HG03139 (cell line): ENCODE results near the gene DIAPH3.

Experiments used
- ATAC-seq: cut with Tn5 transposase; IDR thresholded peaks from one replicate; pipeline ENCODE4 v1.9.1; 2021; ENCODE audit not compliant: unreplicated experiment

Gene DIAPH3

DNA sequence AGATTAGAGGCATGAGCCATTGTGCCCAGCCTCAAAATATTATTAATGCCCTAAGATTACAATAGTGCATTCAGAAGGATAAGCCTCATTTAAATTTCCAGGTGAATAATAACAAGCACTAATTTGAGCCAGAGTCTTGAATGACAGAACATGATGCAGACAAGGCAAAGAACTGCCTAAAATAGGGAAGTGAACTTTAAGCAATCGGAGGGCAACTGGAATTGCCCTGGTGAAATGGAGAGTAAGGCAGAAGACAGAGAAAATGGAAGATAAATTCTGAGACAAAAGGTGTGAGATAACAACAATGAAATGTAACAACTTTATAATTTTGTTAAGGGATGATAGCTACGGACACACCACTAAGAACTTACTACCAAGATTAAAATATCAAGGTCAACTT, 199.9 kb downstream of the DIAPH3 start:
- ATAC-seq = no peak

DNA sequence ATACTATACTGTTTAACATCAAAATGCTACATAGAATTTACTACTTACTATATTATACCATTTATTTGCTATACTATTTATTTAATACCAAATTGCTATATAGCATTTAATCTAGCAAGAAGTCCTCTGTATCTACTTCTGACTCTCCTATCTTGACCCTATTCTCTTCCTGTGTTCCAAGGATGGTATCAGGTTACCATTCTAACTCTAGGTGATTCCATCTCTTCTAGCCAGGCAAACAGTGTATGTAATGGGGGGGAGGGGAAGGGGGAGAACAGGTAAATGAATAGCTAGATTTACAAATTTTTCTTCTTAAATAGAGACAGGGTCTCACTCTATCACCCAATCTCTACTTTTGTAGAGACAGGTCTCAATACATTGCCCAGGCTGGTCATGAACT, 200.3 kb downstream of the DIAPH3 start:
- no peak for ATAC-seq

DNA sequence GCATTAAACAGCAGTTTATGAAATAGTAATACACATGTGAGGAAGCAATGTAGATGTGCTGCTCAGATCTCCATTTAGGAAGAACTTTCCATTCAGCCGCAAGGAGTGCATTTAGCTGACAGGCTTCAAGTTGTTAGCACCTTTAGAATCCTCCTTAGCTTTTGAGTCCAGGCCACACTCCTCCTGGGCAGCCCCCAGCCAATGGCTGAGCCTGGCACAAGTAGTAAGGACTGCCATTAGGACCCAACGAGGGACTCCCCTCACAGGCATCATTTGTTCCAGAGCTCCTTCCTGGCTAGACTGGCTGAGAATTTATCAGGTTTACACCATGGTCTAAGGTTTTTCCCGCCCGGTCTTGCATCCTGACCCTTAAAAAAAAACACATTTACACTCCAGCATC, 201.4 kb downstream of the DIAPH3 start:
- ATAC-seq = no peak

DNA sequence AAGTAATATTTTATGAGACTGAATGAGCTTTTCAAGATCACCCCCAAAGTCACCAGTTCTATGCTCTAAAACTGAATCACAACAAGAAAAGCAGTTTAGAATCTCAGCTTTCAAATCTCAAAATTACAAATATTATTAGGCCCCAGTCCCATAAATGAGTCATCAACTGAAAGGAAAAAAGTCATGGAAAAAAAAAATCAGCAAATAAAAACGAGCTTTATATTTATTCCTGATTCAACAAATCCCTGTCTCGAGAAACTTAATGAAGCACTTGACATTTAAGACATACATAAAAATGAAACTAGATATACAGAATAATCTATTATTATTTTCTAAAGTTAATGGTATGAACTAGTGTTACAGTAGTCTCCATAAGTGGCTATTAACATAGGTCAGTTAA, 203.0 kb downstream of the DIAPH3 start:
- no peak for ATAC-seq

DNA sequence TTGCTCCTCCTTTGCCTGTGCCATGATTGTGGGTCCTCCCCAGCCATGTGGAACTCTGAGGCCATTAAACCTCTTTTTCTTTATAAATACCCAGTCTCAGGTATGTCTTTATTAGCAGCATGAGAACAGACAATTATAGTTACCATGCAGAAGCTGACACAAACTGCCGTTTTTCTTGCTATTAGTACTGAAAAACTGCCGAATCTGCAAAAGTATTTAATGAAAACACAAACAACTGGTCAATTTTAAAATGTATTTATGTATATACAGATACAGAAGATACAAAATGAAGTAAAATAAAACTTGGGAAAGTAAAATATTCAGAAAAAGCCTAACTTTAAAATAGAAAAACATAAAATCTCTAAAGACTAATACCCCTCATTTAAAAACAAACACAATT, 206.3 kb downstream of the DIAPH3 start:
- ATAC-seq = no peak

DNA sequence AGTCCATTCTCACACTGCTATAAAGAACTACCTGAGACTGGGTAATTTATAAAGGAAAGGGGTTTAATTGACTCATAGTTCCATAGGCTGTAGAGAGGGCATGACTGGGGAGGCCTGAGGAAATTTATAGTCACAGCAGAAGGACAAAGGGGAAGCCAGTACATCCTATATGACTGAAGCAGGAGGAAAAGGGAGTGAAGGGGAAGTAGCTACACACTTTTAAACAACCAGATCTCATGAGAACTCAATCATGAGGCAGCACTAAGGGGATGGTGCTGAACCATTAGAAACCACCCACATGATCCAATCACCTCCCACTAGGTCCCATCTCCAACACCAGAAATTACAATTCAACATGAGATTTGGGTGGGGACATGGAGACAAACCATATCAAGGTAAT, 209.1 kb downstream of the DIAPH3 start:
- no peak for ATAC-seq

DNA sequence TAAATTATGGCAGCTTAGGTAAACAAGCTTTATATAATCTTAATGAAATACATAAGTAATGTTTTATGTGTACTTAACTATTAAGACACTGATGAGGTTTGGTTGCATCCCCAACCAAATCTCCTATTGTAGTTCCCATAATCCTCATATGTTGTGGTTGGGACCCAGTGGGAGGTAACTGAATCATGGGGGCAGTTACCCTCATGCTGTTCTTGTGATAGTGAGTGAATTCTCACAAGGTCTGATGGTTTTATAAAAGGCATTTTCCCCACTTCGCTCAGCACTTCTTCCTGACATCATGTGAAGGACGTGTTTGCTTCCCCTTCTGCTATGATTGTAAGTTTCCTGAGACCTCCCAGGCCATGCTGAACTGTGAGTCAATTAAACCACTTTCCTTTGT, 212.7 kb downstream of the DIAPH3 start:
- no peak for ATAC-seq

DNA sequence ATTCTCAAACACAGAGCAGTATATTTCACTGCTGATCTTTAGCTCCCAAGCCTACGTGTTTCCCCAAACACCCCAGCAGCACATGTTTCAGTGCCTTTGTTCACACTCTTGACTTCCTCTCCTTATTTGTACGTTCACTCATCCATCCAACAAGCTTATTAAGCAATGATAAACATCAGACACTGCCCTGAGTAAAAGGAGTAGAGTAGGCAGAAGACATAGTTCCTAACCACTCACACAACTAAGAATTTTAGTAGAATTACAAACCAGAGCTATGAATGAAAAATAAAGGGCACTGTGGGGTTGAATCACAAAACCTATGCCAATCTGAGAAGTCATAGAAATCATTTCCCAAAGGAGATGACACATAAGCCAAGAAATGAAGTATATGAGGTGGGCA, 213.5 kb downstream of the DIAPH3 start:
- ATAC-seq = no peak

DNA sequence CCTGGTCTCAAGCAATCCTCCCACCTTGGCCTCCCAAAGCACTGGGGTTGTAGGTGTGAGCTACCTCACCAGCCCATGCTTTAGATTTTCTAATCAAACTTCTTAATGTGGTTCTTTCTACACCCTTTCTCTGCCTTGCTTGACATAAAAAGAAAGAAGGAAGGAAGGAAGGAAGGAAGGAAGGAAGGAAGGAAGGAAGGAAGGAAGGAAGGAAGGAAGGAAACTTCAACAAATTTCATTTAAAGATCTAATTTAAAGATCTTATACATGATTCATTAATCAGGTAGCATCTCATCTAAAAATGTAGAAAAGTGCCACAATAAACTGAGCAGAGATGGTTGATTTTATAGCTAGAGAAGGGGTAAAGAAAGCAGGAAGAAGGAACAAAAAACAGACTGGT, 215.0 kb downstream of the DIAPH3 start:
- no peak for ATAC-seq

DNA sequence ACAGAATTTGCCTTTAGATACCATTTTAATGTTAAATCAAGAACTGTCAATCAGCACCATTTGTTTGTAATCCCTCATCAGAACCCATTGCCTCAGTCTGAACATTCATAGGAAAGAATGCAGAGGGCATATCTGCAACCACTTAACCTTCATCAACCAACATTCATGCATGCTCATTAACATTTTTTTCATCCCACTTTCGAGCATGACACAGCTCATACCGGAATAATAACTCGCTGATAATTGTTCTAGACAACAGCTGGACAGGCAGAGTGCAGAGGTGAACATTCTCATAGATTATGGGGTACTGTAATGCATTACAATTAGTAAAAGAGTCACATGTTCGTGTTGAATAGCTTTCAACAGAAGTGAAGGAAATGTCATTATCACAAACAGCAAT, 216.8 kb downstream of the DIAPH3 start:
- no peak for ATAC-seq

DNA sequence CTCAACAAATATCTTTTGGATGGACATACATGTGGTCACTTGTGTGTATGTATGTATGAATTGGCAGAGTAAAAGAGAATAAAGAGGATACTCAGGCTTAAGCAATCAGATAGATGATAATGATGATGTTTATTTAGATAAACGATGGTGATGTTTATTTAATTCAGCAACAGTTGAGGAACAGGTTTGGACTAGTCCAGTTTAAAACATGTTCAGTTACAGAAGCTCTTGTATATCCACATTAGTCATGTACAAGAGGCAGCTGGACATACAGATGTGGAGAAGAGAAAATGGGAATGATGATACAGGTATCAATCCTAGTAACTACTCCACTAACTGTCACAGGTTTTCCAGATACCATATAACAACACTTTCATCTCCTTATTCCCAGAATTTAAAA, 232.1 kb downstream of the DIAPH3 start:
- no peak for ATAC-seq

DNA sequence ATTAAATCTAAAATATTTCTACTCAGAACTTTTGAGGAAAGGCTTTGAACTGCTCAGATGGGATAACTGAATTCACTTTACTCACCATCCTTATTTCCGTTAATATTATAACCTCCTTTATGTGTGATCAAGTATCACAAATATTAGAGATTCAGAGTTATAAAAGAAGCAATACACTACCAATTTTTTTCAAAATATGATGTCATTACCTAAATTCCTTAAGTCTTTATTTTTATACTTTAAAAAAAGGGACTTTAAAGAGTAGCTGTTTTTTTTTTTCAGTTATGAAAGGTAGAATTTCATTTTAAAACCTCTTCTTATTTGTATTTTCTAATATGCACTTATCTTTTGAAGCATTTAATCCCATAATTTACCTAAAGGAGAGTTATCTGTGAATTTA, 239.5 kb downstream of the DIAPH3 start:
- ATAC-seq = no peak

DNA sequence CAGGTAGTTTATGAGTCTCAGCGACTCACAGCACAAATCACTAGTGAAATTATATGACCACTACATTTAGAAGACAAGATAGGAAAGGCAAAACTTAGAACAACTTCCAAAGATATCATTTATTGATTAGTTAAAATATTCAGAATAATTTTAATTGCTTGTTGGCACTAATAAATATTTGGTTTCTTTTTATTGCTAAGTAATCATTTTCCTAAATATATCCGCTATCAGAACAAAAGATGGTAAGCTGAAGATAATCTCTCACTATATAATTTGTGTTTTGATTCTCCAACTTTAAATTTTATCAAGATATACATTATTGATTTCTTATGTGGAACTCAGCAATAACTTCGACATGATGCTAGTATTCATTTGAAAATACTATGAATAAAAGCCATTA, 248.5 kb downstream of the DIAPH3 start:
- no peak for ATAC-seq

DNA sequence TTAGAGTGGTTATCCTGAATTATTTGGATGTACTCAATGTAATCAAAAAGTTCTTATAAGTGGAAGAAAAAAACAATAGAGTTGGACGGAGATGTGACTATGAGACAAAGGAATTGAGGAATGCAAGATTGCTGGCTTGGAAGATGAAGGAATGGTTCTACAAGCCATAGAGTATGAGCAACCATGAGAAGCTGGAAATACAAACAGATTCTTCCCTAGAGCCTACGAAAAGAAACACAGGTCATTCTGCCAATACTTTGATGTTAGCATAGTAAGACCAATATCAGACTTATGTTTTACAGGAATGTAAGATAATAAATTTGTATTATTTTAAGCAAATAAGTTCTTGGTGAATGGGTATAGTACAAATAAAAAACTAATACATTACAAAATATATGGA, 249.2 kb downstream of the DIAPH3 start:
- ATAC-seq = no peak

DNA sequence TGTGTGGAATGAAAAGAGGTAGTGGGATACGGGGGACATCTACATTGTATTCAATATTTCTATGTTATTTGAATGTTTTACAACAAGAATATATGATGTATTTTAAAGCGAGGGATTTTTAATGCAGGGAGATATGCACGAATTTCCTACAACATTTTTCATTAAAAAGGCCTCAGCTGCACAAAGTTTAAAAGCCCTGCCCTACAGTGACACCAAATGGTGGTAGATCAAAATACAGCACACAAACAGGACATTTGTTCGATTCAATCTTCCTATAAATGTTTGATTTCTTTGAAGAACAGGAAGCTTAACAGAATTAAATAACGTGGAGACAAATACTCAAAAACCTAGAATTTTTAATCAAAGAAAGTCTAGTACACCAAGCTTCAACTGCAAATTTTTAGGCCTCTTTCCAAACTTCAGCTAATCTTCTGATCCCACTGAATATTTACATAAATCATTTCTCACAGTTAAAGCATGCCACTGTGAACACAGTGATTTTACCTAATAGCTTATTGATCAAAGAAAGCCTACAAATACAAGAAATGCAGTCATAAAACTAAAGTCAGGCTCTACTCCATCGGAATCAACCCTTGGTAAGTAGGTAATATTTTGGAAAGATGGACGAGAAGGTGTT, 257.2 kb downstream of the DIAPH3 start:
- no peak for ATAC-seq

DNA sequence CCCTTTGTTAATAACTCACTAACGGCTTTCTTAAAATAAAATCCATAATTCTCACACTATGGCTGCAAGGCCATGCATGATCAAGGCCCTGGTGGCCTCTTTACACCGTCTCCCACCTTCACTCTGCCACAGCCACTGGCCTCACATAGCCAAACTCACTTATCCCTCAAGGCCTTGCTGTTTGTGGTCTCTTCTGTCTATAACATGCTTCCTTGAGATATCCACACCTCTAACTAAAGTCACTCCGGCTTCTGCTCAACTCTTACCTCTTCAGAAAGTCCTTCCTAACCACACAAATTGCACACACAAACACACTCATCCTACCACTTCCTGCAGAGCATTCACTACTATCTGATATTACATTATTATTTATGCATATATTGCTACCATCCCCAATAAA, 262.5 kb downstream of the DIAPH3 start:
- ATAC-seq = no peak

DNA sequence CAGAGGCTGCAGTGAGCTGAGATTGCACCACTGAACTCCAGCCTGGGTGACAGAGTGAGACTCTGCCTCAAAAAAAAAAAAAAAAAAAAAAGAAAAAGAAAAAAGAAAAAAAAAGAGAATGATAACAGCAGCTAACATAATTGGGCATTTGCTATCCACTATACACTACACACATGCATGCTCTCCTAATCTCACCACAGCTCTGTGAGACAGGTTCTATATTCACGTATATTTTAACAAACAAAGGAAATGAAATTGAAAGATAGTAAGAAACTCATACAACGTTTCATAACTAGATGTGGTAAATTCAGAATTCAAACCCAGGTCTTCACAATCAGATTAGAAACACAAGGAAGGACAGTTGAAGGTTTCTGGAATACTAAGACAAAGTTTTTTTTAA, 265.7 kb downstream of the DIAPH3 start:
- ATAC-seq = no peak

DNA sequence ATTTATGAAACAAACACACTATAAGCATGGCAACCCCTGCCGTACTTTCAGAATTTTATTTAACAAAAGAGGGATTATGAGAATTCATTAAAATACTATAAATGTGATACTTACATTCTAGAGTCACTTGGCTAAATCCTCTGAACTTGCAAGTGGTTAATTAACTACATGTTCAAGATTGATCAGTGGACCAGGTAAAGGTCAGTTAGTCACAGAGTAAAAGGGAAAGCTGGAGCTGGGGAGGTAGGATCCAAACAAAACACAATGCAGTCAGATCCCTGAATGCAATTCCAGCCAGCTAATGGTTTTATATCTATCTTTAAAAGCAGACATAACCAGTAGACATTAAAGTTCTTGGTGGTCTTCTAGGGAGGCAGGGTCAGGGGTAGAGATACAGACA, 270.5 kb downstream of the DIAPH3 start:
- ATAC-seq = no peak

DNA sequence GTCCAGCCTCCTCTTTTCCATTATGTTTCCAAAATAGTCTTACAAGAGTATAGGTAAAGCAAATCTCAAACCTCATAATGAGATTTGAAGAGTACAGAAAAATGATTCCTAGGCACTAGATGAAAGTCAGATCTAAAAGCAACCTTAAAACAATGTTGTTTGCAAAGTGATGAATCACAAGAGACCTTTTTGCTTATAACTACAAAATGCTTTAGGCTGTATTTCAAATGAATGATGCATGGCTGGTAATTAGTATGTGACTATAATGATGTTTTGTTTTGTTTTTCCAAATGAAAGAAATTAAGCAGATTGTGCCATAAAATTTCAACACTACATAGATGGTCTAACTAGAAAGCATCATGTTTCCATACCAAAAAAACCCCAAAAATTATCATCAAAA, 272.7 kb downstream of the DIAPH3 start:
- no peak for ATAC-seq

DNA sequence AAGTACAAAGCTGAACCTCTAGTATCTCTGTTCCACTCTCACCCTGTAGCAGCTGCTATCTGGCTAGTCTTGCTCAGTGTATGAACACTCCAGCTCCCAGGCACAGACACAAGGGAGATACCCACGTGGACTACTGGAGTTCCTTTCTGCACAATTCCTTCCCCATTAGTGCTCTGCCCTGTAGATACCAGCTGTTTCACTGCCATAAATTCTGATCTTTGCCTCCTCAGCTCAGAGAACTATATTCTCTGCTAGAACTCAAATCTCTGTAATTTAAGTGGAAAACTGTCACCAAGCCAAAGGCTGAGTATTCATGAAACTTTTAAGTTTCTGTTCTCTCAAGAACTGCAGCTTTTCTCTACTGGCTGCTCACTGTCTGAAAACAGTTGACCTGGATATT, 273.7 kb downstream of the DIAPH3 start:
- no peak for ATAC-seq

DNA sequence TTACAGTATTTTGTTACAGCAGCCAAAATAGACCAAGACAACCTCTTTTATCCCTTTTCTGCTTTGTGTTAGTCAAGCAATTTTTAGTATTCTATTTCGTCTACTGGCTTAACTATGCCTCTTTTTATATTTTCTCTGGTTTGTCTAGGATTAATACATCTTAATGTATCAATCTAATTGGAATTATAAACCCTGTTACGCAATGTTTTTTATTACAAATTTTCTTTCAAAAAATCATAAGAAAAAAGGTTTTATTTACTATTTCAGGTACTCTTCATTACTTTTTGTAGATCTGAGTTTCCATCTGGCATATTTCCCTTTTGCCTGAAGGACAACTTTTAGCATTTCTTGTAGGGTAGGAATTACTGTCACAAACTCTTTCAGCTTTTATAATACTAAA, 275.3 kb downstream of the DIAPH3 start:
- ATAC-seq = no peak

DNA sequence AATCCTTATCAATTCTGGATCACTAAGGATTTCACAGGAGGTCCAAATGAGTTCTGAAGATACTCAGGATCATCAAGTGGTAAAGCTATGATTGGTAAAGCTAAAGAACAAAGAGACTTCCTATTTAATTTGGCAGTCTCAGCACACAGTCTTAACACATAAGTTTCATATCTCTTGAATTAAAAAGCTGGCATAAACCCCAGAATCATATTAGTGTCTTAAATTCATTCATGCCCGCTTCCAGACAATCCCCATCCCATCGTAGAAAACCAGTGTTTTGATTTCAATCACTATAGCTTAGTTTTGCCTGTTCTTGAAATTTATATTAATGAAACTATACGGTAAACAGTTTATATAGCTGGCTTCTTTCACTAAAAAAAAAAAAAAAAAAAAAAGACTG, 278.7 kb downstream of the DIAPH3 start:
- ATAC-seq = no peak

DNA sequence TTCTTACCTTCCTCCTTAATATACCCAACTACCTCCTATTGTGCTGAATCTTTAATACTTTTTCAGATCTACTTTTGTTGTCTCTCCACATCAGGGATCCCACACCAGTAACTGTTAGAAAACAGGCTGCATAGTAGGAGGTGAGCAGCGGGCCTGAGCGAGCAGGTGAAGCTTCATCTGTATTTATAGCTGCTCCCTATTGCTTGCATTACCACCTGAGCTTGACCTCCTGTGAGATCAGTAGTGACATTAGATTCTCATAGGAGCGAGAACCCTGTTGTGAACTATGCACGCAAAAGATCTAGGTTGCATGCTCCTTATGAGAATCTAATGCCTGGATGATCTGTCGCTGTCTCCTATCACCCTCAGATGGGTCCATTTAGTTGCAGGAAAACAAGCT, 279.8 kb downstream of the DIAPH3 start:
- ATAC-seq = no peak

DNA sequence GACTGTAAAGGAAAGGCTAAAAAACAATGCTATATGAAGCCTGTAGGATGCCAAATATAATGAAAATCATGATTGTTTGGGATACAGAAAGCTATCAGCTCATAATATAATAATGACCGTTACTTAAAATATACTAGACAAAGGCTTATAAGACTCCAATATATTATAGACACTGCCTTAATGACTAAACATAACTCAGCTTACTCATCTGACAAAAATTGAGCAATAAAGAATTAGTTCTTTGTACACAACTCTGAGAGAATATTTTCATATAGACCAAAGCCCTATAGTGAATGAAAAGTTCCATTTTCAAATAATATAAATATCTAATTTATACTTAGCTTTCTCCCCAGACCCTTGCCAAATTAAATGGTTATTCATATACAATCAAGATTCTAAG, 283.3 kb downstream of the DIAPH3 start:
- no peak for ATAC-seq
